Naive B cell (primary cell): ENCODE data around the gene NPAS3. TPM values are rescaled to one million over a fixed set of nuclear protein-coding genes. Genes with fewer than 3 reads are reported as not detected.

Source experiments
- ATAC-seq, 2 donors: fragments of 150-1000 bp; cut with Tn5 transposase; 2 replicates each; pipeline ENCODE4 v1.10.0; 2021; ENCODE audit warnings: low read depth in 2 of 2, mild to moderate bottlenecking in 2 of 2, moderate library complexity in 2 of 2
- DNase-seq: peaks from one replicate; pipeline ENCODE4 v3.0.0; 2022
- H3K27ac Mint-ChIP-seq, 6 donors: one replicate each; pipeline ENCODE4 v1.8.0; 2020 to 2022; ENCODE audit warnings: mild to moderate bottlenecking in 6 of 6, mixed read lengths in 6 of 6, moderate library complexity in 5 of 6, inconsistent platforms in 2 of 6
- H3K27me3 Mint-ChIP-seq, 3 donors: one replicate each; pipeline ENCODE4 v1.8.0; 2021 to 2022; ENCODE audit warnings: mixed read lengths in 3 of 3, mild to moderate bottlenecking in 1 of 3
- H3K36me3 Mint-ChIP-seq, 2 donors: one replicate each; pipeline ENCODE4 v1.8.0; 2020 to 2022; ENCODE audit warnings: mixed read lengths in 2 of 2, inconsistent platforms in 1 of 2, mild to moderate bottlenecking in 1 of 2
- H3K4me1 Mint-ChIP-seq, 3 donors: one replicate each; pipeline ENCODE4 v1.8.0; 2020 to 2022; ENCODE audit warnings: mixed read lengths in 3 of 3, inconsistent platforms in 1 of 3, mild to moderate bottlenecking in 1 of 3, moderate library complexity in 1 of 3
- H3K4me3 Mint-ChIP-seq, 8 donors: one replicate each; pipeline ENCODE4 v1.8.0; 2020 to 2022; ENCODE audit warnings: mild to moderate bottlenecking in 8 of 8, mixed read lengths in 8 of 8, moderate library complexity in 8 of 8, inconsistent platforms in 2 of 8
- H3K9me3 Mint-ChIP-seq, 7 donors: one replicate each; pipeline ENCODE4 v1.8.0; 2020 to 2022; ENCODE audit warnings: mixed read lengths in 7 of 7, mild to moderate bottlenecking in 5 of 7, inconsistent platforms in 2 of 7, moderate library complexity in 1 of 7
- polyA plus RNA-seq, 6 donors: library from polyadenylated mRNA; unstranded; fragments of 300-500 nt; fragmentation: Illumina TruSeq; gene quantifications; one replicate each; pipeline ENCODE4 v1.2.3, GENCODE V29; 2021; ENCODE audit warnings: low read depth in 6 of 6

The NPAS3 gene
- polyA plus RNA-seq, 6 donors from 2014 or later = not detected

GRCh38 chr14:33370426-33370825 is 431.7 kb downstream of the NPAS3 start:
- Mint-ChIP-seq H3K36me3 (no peaks in the 10 kb centered on the region), H3K4me1 (no peaks in the 10 kb centered on the region)
- ATAC-seq = no peak

GRCh38 chr14:33375196-33375595 is 436.5 kb downstream of the NPAS3 start:
- no peak for ATAC-seq
- no peaks in the 10 kb centered on the region for H3K36me3 Mint-ChIP-seq
- H3K4me3 Mint-ChIP-seq = no peak overlapping the region
- no peaks in the 10 kb centered on the region for H3K4me1 Mint-ChIP-seq
- no peaks in the 10 kb centered on the region for H3K9me3 Mint-ChIP-seq
- no peak overlapping the region for H3K27ac Mint-ChIP-seq
- DNase-seq = no peak
- no peaks in the 10 kb centered on the region for H3K27me3 Mint-ChIP-seq

More at GRCh38 chr14:33370426-33370825, 431.7 kb downstream of the NPAS3 start:
- no peak overlapping the region for H3K4me3 Mint-ChIP-seq
- DNase-seq = no peak
- no peaks in the 10 kb centered on the region for H3K9me3 Mint-ChIP-seq
- no peak overlapping the region for H3K27ac Mint-ChIP-seq
- no peaks in the 10 kb centered on the region for H3K27me3 Mint-ChIP-seq

- H3K4me3 Mint-ChIP-seq = no peak overlapping the region
- no peaks in the 10 kb centered on the region for H3K36me3 Mint-ChIP-seq
- no peak for DNase-seq
- no peaks in the 10 kb centered on the region for H3K9me3 Mint-ChIP-seq
- H3K27me3 Mint-ChIP-seq = no peaks in the 10 kb centered on the region
- H3K27ac Mint-ChIP-seq = no peak overlapping the region
- no peak for ATAC-seq
- no peaks in the 10 kb centered on the region for H3K4me1 Mint-ChIP-seq
Observed at GRCh38 chr14:33375786-33376185, 437.1 kb downstream of the NPAS3 start.

GRCh38 chr14:33376510-33376909 is 437.8 kb downstream of the NPAS3 start:
- DNase-seq (no peak), ATAC-seq (no peak)
- Mint-ChIP-seq H3K27me3 (no peaks in the 10 kb centered on the region), H3K9me3 (no peaks in the 10 kb centered on the region), H3K4me3 (no peak overlapping the region), H3K27ac (no peak overlapping the region), H3K4me1 (no peaks in the 10 kb centered on the region), H3K36me3 (no peaks in the 10 kb centered on the region)

GRCh38 chr14:33377596-33378390 is 439.1 kb downstream of the NPAS3 start:
- ATAC-seq = no peak
- no peaks in the 10 kb centered on the region for H3K9me3 Mint-ChIP-seq
- no peaks in the 10 kb centered on the region for H3K36me3 Mint-ChIP-seq
- no peak for DNase-seq
- H3K27me3 Mint-ChIP-seq = no peaks in the 10 kb centered on the region
- H3K4me1 Mint-ChIP-seq = no peaks in the 10 kb centered on the region
- H3K27ac Mint-ChIP-seq = no peak overlapping the region
- H3K4me3 Mint-ChIP-seq = no peak overlapping the region

- H3K36me3 Mint-ChIP-seq = no peaks in the 10 kb centered on the region
- H3K27me3 Mint-ChIP-seq = no peaks in the 10 kb centered on the region
- no peak overlapping the region for H3K27ac Mint-ChIP-seq
- H3K4me3 Mint-ChIP-seq = no peak overlapping the region
- H3K4me1 Mint-ChIP-seq = no peaks in the 10 kb centered on the region
- H3K9me3 Mint-ChIP-seq = peaks cover 0 to 3% (median 0%) of the 10 kb centered on the region in 7 donors
- DNase-seq (no peak), ATAC-seq (no peak)
Observed at GRCh38 chr14:33381717-33382116, 443.0 kb downstream of the NPAS3 start.

GRCh38 chr14:33386140-33386539 is 447.5 kb downstream of the NPAS3 start:
- no peaks in the 10 kb centered on the region for H3K27me3 Mint-ChIP-seq
- H3K9me3 Mint-ChIP-seq = peaks cover 0 to 3% (median 0%) of the 10 kb centered on the region in 7 donors
- no peak overlapping the region for H3K27ac Mint-ChIP-seq
- no peaks in the 10 kb centered on the region for H3K4me1 Mint-ChIP-seq
- no peak overlapping the region for H3K4me3 Mint-ChIP-seq
- no peak for DNase-seq
- no peaks in the 10 kb centered on the region for H3K36me3 Mint-ChIP-seq
- ATAC-seq = no peak

GRCh38 chr14:33386781-33387180 is 448.1 kb downstream of the NPAS3 start:
- DNase-seq (no peak), ATAC-seq (no peak)
- H3K27me3 Mint-ChIP-seq = no peaks in the 10 kb centered on the region
- H3K9me3 Mint-ChIP-seq = peaks cover 0 to 3% (median 0%) of the 10 kb centered on the region in 7 donors
- H3K27ac Mint-ChIP-seq = no peak overlapping the region
- no peaks in the 10 kb centered on the region for H3K36me3 Mint-ChIP-seq
- H3K4me1 Mint-ChIP-seq = no peaks in the 10 kb centered on the region
- no peak overlapping the region for H3K4me3 Mint-ChIP-seq

- no peak for ATAC-seq
- DNase-seq = no peak
- Mint-ChIP-seq H3K4me3 (no peak overlapping the region), H3K9me3 (peaks cover 0 to 3% (median 0%) of the 10 kb centered on the region in 7 donors), H3K4me1 (no peaks in the 10 kb centered on the region), H3K36me3 (no peaks in the 10 kb centered on the region), H3K27ac (no peak overlapping the region), H3K27me3 (no peaks in the 10 kb centered on the region)
Observed at GRCh38 chr14:33390335-33390734, 451.7 kb downstream of the NPAS3 start.

GRCh38 chr14:33393231-33393894 is 454.7 kb downstream of the NPAS3 start:
- ATAC-seq (no peak), DNase-seq (no peak)
- no peaks in the 10 kb centered on the region for H3K4me1 Mint-ChIP-seq
- H3K27ac Mint-ChIP-seq = no peak overlapping the region
- no peaks in the 10 kb centered on the region for H3K36me3 Mint-ChIP-seq
- no peaks in the 10 kb centered on the region for H3K27me3 Mint-ChIP-seq
- no peaks in the 10 kb centered on the region for H3K9me3 Mint-ChIP-seq
- no peak overlapping the region for H3K4me3 Mint-ChIP-seq

- ATAC-seq (no peak), DNase-seq (no peak)
- Mint-ChIP-seq H3K27ac (no peak overlapping the region), H3K9me3 (no peaks in the 10 kb centered on the region), H3K4me3 (no peak overlapping the region), H3K4me1 (no peaks in the 10 kb centered on the region), H3K36me3 (no peaks in the 10 kb centered on the region), H3K27me3 (no peaks in the 10 kb centered on the region)
Observed at GRCh38 chr14:33393895-33394368, 455.3 kb downstream of the NPAS3 start.

GRCh38 chr14:33401311-33401710 is 462.6 kb downstream of the NPAS3 start:
- H3K4me3 Mint-ChIP-seq = no peak overlapping the region
- H3K36me3 Mint-ChIP-seq = no peaks in the 10 kb centered on the region
- no peak for DNase-seq
- peaks cover 0 to 1% (median 0%) of the 10 kb centered on the region in 7 donors for H3K9me3 Mint-ChIP-seq
- H3K4me1 Mint-ChIP-seq = no peaks in the 10 kb centered on the region
- H3K27me3 Mint-ChIP-seq = peaks cover 0 to 3% (median 0%) of the 10 kb centered on the region in 3 donors
- H3K27ac Mint-ChIP-seq = no peak overlapping the region
- no peak for ATAC-seq

GRCh38 chr14:33402604-33403003 is 463.9 kb downstream of the NPAS3 start:
- Mint-ChIP-seq H3K4me3 (no peak overlapping the region), H3K9me3 (peaks cover 0 to 1% (median 0%) of the 10 kb centered on the region in 7 donors), H3K27ac (peak overlapping the region in 1 of 6 donors; percentile 65), H3K36me3 (no peaks in the 10 kb centered on the region), H3K27me3 (peaks cover 0 to 3% (median 0%) of the 10 kb centered on the region in 3 donors), H3K4me1 (no peaks in the 10 kb centered on the region)
- DNase-seq (no peak), ATAC-seq (no peak)

- DNase-seq = no peak
- no peak overlapping the region for H3K27ac Mint-ChIP-seq
- no peak for ATAC-seq
- H3K27me3 Mint-ChIP-seq = peaks cover 0 to 3% (median 0%) of the 10 kb centered on the region in 3 donors
- no peak overlapping the region for H3K4me3 Mint-ChIP-seq
- no peaks in the 10 kb centered on the region for H3K36me3 Mint-ChIP-seq
- H3K4me1 Mint-ChIP-seq = no peaks in the 10 kb centered on the region
- peaks cover 0 to 3% (median 0%) of the 10 kb centered on the region in 7 donors for H3K9me3 Mint-ChIP-seq
Observed at GRCh38 chr14:33404054-33404453, 465.4 kb downstream of the NPAS3 start.
